Medulla oblongata (tissue), 1 donor: Measurements from ENCODE around the gene RGS10.
A peak's percentile ranks its signal among the peaks of the same experiment; 100 is the strongest.

Source experiments
- DNase-seq: peaks from one replicate; pipeline ENCODE4 v3.0.0-alpha.2; 2015; ENCODE audit errors: extremely low spot score

RGS10 gene

GRCh38 chr10:119497243-119497642, 45.3 kb downstream of the RGS10 start:
- DNase-seq = no peak

GRCh38 chr10:119496273-119496672, 46.2 kb downstream of the RGS10 start:
- peak; percentile 27 for DNase-seq

- no peak for DNase-seq
Observed at GRCh38 chr10:119495545-119495944, 47.0 kb downstream of the RGS10 start.

GRCh38 chr10:119495021-119495505, 47.5 kb downstream of the RGS10 start:
- no peak for DNase-seq

GRCh38 chr10:119494236-119495020, 48.1 kb downstream of the RGS10 start:
- DNase-seq = no peak

- DNase-seq = no peak
Observed at GRCh38 chr10:119493155-119493554, 49.4 kb downstream of the RGS10 start.

GRCh38 chr10:119491966-119492757, 50.4 kb downstream of the RGS10 start:
- DNase-seq = no peak

- DNase-seq = no peak
Observed at GRCh38 chr10:119489991-119490326, 52.6 kb downstream of the RGS10 start.

GRCh38 chr10:119488675-119489074, 53.8 kb downstream of the RGS10 start:
- no peak for DNase-seq

- DNase-seq = no peak
Observed at GRCh38 chr10:119483839-119484238, 58.7 kb downstream of the RGS10 start.

GRCh38 chr10:119483001-119483400, 59.5 kb downstream of the RGS10 start:
- no peak for DNase-seq

GRCh38 chr10:119481781-119482426, 60.6 kb downstream of the RGS10 start:
- no peak for DNase-seq

- no peak for DNase-seq
Observed at GRCh38 chr10:119480667-119481066, 61.9 kb downstream of the RGS10 start.

GRCh38 chr10:119479532-119479931, 63.0 kb downstream of the RGS10 start:
- no peak for DNase-seq

- no peak for DNase-seq
Observed at GRCh38 chr10:119478811-119479341, 63.6 kb downstream of the RGS10 start.

GRCh38 chr10:119478111-119478802, 64.3 kb downstream of the RGS10 start:
- no peak for DNase-seq

- DNase-seq = no peak
Observed at GRCh38 chr10:119477444-119477843, 65.1 kb downstream of the RGS10 start.

GRCh38 chr10:119474606-119475005, 67.9 kb downstream of the RGS10 start:
- DNase-seq = no peak

GRCh38 chr10:119473771-119474170, 68.7 kb downstream of the RGS10 start:
- no peak for DNase-seq

GRCh38 chr10:119470920-119471702, 71.4 kb downstream of the RGS10 start:
- DNase-seq = no peak

GRCh38 chr10:119469846-119470245, 72.7 kb downstream of the RGS10 start:
- DNase-seq = no peak
